ENCODE results near the gene AGMAT. TPM values are rescaled to one million over a fixed set of nuclear protein-coding genes. Genes with fewer than 3 reads are reported as not detected.
A peak's percentile ranks its signal among the peaks of the same experiment; 100 is the strongest.

AGMAT gene
- 4.0 TPM for polyA plus RNA-seq (2013, experiment 1 of 2)
- 3.8 TPM for polyA plus RNA-seq (2013, experiment 2 of 2)

DNA sequence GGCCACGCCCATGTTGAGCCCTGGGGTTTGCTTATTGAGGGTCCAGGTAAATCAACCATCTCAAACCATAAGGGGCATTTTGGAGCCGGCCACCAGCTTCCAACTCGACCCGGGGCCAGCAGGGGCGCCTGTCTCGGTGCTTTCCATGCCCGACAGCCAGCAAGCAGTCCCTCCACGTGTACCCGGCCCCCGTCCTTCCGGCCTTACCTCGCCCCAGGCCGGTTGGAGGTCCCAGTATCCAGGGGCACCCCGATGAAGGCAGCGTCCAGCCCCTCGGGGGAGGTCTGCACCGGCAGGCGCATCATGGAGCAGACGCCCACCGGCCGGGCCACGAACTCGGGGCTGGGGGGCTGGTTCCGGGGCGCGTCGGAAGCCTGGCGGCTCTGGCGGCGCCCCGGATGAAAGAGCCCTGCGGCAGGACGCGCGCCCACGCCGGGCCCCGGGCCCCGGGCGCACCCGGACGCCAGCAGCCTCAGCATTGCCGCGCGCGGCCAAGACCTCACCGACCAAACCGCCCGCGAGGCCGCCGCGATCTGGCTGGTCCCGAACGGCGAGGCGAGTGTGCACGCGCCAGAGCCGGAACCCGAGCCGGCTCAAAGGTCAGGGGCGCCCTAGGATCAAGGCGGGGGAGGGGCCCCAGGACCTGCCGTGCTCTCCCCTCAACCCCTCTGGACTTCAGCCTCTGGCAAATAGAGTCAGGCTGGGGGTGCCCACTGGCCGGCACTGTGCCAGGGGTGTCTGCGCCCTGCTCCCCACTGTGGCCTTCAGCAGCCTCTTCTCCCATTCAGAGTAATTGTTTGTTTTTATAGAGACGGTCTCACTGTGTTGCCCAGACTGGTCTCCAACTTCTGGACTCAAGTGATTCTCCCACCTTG, at the start of gene AGMAT:
AGMAT (minus strand) TSS at position 563 of the 875 bp plus-strand sequence; CDS start at position 479, 84 bp downstream.
- no peak within 1 kb of the TSS for H3K4ac ChIP-seq (ENCODE audit: low read depth, low read length)
- H3K79me1 ChIP-seq (ENCODE audit: low read length) = no peaks in the 10 kb centered on the region
- H3K23ac ChIP-seq (ENCODE audit: low read length) = no peak within 1 kb of the TSS
- no peaks in the 10 kb centered on the region for H3K4me1 ChIP-seq (ENCODE audit: control insufficient read depth, low read depth, low read length)
- no peak within 1 kb of the TSS for H3K27ac ChIP-seq (ENCODE audit: low read depth, low read length)
- no peak within 1 kb of the TSS for H4K5ac ChIP-seq (ENCODE audit: low read length)
- H3K36me3 ChIP-seq (ENCODE audit: control insufficient read depth, insufficient read depth, low read length) = no peaks in the 10 kb centered on the region
- H3K4me2 ChIP-seq (ENCODE audit: low read length) = peak within 1 kb of the TSS; percentile 80
- peak within 1 kb of the TSS; percentile 17 for H4K8ac ChIP-seq (ENCODE audit: low read depth, low read length)
- H2AK5ac ChIP-seq (ENCODE audit: low read length) = no peak within 1 kb of the TSS
- peak; percentile 92 for DNase-seq
- peak within 1 kb of the TSS; percentile 95 for H3K56ac ChIP-seq (ENCODE audit: low read length)
- no peaks in the 10 kb centered on the region for H3K79me2 ChIP-seq (ENCODE audit: control insufficient read depth, insufficient read depth, low read length)
- H3K4me3 ChIP-seq (ENCODE audit: low read length) = peak within 1 kb of the TSS; percentile 43
- no CpG with 5 or more reads among the region's 68 CpGs for WGBS (ENCODE audit: extremely low coverage, insufficient coverage, low lambda C conversion rate)
- no peak within 1 kb of the TSS for H2BK15ac ChIP-seq (replicated peaks; ENCODE audit: low read depth)
- H2BK120ac ChIP-seq (ENCODE audit: low read depth, low read length) = no peak within 1 kb of the TSS
- no peak within 1 kb of the TSS for H2BK5ac ChIP-seq (ENCODE audit: low read length)
- peak within 1 kb of the TSS; percentile 89 for H3K18ac ChIP-seq (ENCODE audit: low read length)
- peak within 1 kb of the TSS; percentile 83 for H3K9ac ChIP-seq (ENCODE audit: low read length)
- no peaks in the 10 kb centered on the region for H3K27me3 ChIP-seq (ENCODE audit: insufficient read depth, low read length, poor library complexity)

- Histone ChIP-seq H3K18ac (ENCODE audit: low read length) (no peak overlapping the region), H3K27me3 (ENCODE audit: insufficient read depth, low read length, poor library complexity) (no peaks in the 10 kb centered on the region), H3K79me1 (ENCODE audit: low read length) (peaks cover 5% of the 10 kb centered on the region), H2BK15ac (replicated peaks; ENCODE audit: low read depth) (no peak overlapping the region), H3K79me2 (ENCODE audit: control insufficient read depth, insufficient read depth, low read length) (no peaks in the 10 kb centered on the region), H3K56ac (ENCODE audit: low read length) (no peak overlapping the region), H4K8ac (ENCODE audit: low read depth, low read length) (no peak overlapping the region), H2AK5ac (ENCODE audit: low read length) (no peak overlapping the region), H3K36me3 (ENCODE audit: control insufficient read depth, insufficient read depth, low read length) (peaks cover 7% of the 10 kb centered on the region), H3K4me1 (ENCODE audit: control insufficient read depth, low read depth, low read length) (no peaks in the 10 kb centered on the region), H3K9ac (ENCODE audit: low read length) (no peak overlapping the region), H3K4me2 (ENCODE audit: low read length) (no peak overlapping the region), H3K4me3 (ENCODE audit: low read length) (no peak overlapping the region), H3K4ac (ENCODE audit: low read depth, low read length) (no peak overlapping the region), H2BK120ac (ENCODE audit: low read depth, low read length) (no peak overlapping the region), H4K5ac (ENCODE audit: low read length) (no peak overlapping the region), H3K23ac (ENCODE audit: low read length) (no peak overlapping the region), H2BK5ac (ENCODE audit: low read length) (no peak overlapping the region), H3K27ac (ENCODE audit: low read depth, low read length) (no peak overlapping the region)
- no CpG with 5 or more reads among the region's 9 CpGs for WGBS (ENCODE audit: extremely low coverage, insufficient coverage, low lambda C conversion rate)
- DNase-seq = no peak
Observed at GRCh38 chr1:15633756-15634420, 49.0 kb upstream of the AGMAT start.

DNA sequence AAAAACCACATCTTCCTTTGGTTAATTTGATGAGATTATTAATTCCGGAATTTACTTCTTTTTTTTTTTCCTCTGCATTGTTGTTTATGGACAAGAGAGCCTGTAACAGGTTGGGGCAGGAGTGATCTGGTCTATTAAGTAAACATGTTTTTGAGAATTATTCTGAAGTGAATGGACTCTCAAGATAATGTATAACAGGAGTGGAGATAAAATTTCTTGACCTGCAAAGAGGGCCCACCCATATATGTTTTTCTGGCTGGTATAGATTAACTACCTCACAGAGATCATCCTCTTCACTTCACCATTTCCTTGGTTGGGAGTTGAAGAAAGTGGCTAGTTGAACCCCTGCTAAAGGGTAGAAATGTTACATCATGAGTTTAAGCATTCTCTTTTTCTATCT, 43.2 kb upstream of the AGMAT start:
- Histone ChIP-seq H3K79me1 (ENCODE audit: low read length) (peaks cover 16% of the 10 kb centered on the region), H3K36me3 (ENCODE audit: control insufficient read depth, insufficient read depth, low read length) (peaks cover 5% of the 10 kb centered on the region), H3K9ac (ENCODE audit: low read length) (no peak overlapping the region), H3K4me3 (ENCODE audit: low read length) (no peak overlapping the region), H3K4ac (ENCODE audit: low read depth, low read length) (no peak overlapping the region), H3K4me1 (ENCODE audit: control insufficient read depth, low read depth, low read length) (no peaks in the 10 kb centered on the region), H3K27ac (ENCODE audit: low read depth, low read length) (no peak overlapping the region), H4K5ac (ENCODE audit: low read length) (no peak overlapping the region), H2BK120ac (ENCODE audit: low read depth, low read length) (no peak overlapping the region), H4K8ac (ENCODE audit: low read depth, low read length) (no peak overlapping the region), H3K4me2 (ENCODE audit: low read length) (no peak overlapping the region), H2BK15ac (replicated peaks; ENCODE audit: low read depth) (no peak overlapping the region), H2AK5ac (ENCODE audit: low read length) (no peak overlapping the region), H3K18ac (ENCODE audit: low read length) (no peak overlapping the region), H3K23ac (ENCODE audit: low read length) (no peak overlapping the region), H3K79me2 (ENCODE audit: control insufficient read depth, insufficient read depth, low read length) (peaks cover 27% of the 10 kb centered on the region), H3K27me3 (ENCODE audit: insufficient read depth, low read length, poor library complexity) (no peaks in the 10 kb centered on the region), H3K56ac (ENCODE audit: low read length) (no peak overlapping the region), H2BK5ac (ENCODE audit: low read length) (no peak overlapping the region)
- no peak for DNase-seq
- no CpG with 5 or more reads among the region's 1 CpG for WGBS (ENCODE audit: extremely low coverage, insufficient coverage, low lambda C conversion rate)

- H2BK15ac ChIP-seq (replicated peaks; ENCODE audit: low read depth) = no peak overlapping the region
- no CpG with 5 or more reads among the region's 4 CpGs for WGBS (ENCODE audit: extremely low coverage, insufficient coverage, low lambda C conversion rate)
- H3K79me2 ChIP-seq (ENCODE audit: control insufficient read depth, insufficient read depth, low read length) = peaks cover 31% of the 10 kb centered on the region
- no peak overlapping the region for H4K5ac ChIP-seq (ENCODE audit: low read length)
- DNase-seq = no peak
- H3K56ac ChIP-seq (ENCODE audit: low read length) = no peak overlapping the region
- no peak overlapping the region for H3K4me2 ChIP-seq (ENCODE audit: low read length)
- no peak overlapping the region for H3K27ac ChIP-seq (ENCODE audit: low read depth, low read length)
- no peak overlapping the region for H2BK5ac ChIP-seq (ENCODE audit: low read length)
- H2AK5ac ChIP-seq (ENCODE audit: low read length) = no peak overlapping the region
- no peak overlapping the region for H2BK120ac ChIP-seq (ENCODE audit: low read depth, low read length)
- peaks cover 5% of the 10 kb centered on the region for H3K36me3 ChIP-seq (ENCODE audit: control insufficient read depth, insufficient read depth, low read length)
- no peaks in the 10 kb centered on the region for H3K27me3 ChIP-seq (ENCODE audit: insufficient read depth, low read length, poor library complexity)
- no peak overlapping the region for H3K4ac ChIP-seq (ENCODE audit: low read depth, low read length)
- H3K4me3 ChIP-seq (ENCODE audit: low read length) = no peak overlapping the region
- H3K79me1 ChIP-seq (ENCODE audit: low read length) = peaks cover 18% of the 10 kb centered on the region
- H4K8ac ChIP-seq (ENCODE audit: low read depth, low read length) = no peak overlapping the region
- no peak overlapping the region for H3K9ac ChIP-seq (ENCODE audit: low read length)
- H3K18ac ChIP-seq (ENCODE audit: low read length) = no peak overlapping the region
- no peaks in the 10 kb centered on the region for H3K4me1 ChIP-seq (ENCODE audit: control insufficient read depth, low read depth, low read length)
- H3K23ac ChIP-seq (ENCODE audit: low read length) = no peak overlapping the region
Observed at GRCh38 chr1:15627343-15627988, 42.6 kb upstream of the AGMAT start.

- Histone ChIP-seq H3K79me2 (ENCODE audit: control insufficient read depth, insufficient read depth, low read length) (peaks cover 39% of the 10 kb centered on the region), H3K4me3 (ENCODE audit: low read length) (no peak overlapping the region), H2BK120ac (ENCODE audit: low read depth, low read length) (no peak overlapping the region), H4K8ac (ENCODE audit: low read depth, low read length) (no peak overlapping the region), H3K4me2 (ENCODE audit: low read length) (no peak overlapping the region), H3K36me3 (ENCODE audit: control insufficient read depth, insufficient read depth, low read length) (peaks cover 5% of the 10 kb centered on the region), H4K5ac (ENCODE audit: low read length) (no peak overlapping the region), H3K4me1 (ENCODE audit: control insufficient read depth, low read depth, low read length) (no peaks in the 10 kb centered on the region), H3K23ac (ENCODE audit: low read length) (peak overlapping the region; percentile 66), H2BK5ac (ENCODE audit: low read length) (no peak overlapping the region), H3K9ac (ENCODE audit: low read length) (no peak overlapping the region), H2AK5ac (ENCODE audit: low read length) (no peak overlapping the region), H3K27ac (ENCODE audit: low read depth, low read length) (no peak overlapping the region), H2BK15ac (replicated peaks; ENCODE audit: low read depth) (no peak overlapping the region), H3K56ac (ENCODE audit: low read length) (no peak overlapping the region), H3K79me1 (ENCODE audit: low read length) (peaks cover 18% of the 10 kb centered on the region), H3K18ac (ENCODE audit: low read length) (no peak overlapping the region), H3K4ac (ENCODE audit: low read depth, low read length) (no peak overlapping the region), H3K27me3 (ENCODE audit: insufficient read depth, low read length, poor library complexity) (no peaks in the 10 kb centered on the region)
- DNase-seq = no peak
- no CpG with 5 or more reads among the region's 11 CpGs for WGBS (ENCODE audit: extremely low coverage, insufficient coverage, low lambda C conversion rate)
Observed at GRCh38 chr1:15626269-15626950, 41.6 kb upstream of the AGMAT start.
